Activated CD4-positive, alpha-beta T cell treated with anti-CD3 and anti-CD28 coated beads for 1 hour (primary cell): ENCODE results near the gene RAB7B.

Experiments
- DNase-seq: peaks from one replicate; pipeline ENCODE4 v3.0.0-alpha.2; 2020

RAB7B gene

GRCh38 chr1:205972081-205972480 is 31.1 kb downstream of the RAB7B start:
- no peak for DNase-seq

GRCh38 chr1:205971082-205971481 is 32.1 kb downstream of the RAB7B start:
- no peak for DNase-seq

GRCh38 chr1:205970486-205970885 is 32.7 kb downstream of the RAB7B start:
- DNase-seq: no peak

GRCh38 chr1:205969229-205969628 is 34.0 kb downstream of the RAB7B start:
- no peak for DNase-seq

GRCh38 chr1:205967554-205968335 is 35.5 kb downstream of the RAB7B start:
- DNase-seq: no peak

- no peak for DNase-seq
These were observed 37.9 kb downstream of the RAB7B start for GRCh38 chr1:205965036-205965884.

GRCh38 chr1:205963352-205964155 is 39.6 kb downstream of the RAB7B start:
- DNase-seq: no peak

GRCh38 chr1:205962821-205963221 is 40.4 kb downstream of the RAB7B start:
- no peak for DNase-seq

- no peak for DNase-seq
These were observed 41.0 kb downstream of the RAB7B start for GRCh38 chr1:205961991-205962820.

GRCh38 chr1:205961405-205961804 is 41.8 kb downstream of the RAB7B start:
- DNase-seq: no peak

GRCh38 chr1:205959789-205960188 is 43.4 kb downstream of the RAB7B start:
- DNase-seq: no peak

GRCh38 chr1:205955499-205955898 is 47.7 kb downstream of the RAB7B start:
- no peak for DNase-seq

GRCh38 chr1:205954819-205955404 is 48.3 kb downstream of the RAB7B start:
- no peak for DNase-seq

- DNase-seq: no peak
These were observed 51.4 kb downstream of the RAB7B start for GRCh38 chr1:205951746-205952145.

- DNase-seq: no peak
These were observed 52.2 kb downstream of the RAB7B start for GRCh38 chr1:205950826-205951549.

- DNase-seq: no peak
These were observed 52.9 kb downstream of the RAB7B start for GRCh38 chr1:205950280-205950679.

GRCh38 chr1:205949753-205950152 is 53.4 kb downstream of the RAB7B start:
- DNase-seq: no peak

GRCh38 chr1:205948886-205949285 is 54.3 kb downstream of the RAB7B start:
- no peak for DNase-seq

GRCh38 chr1:205948039-205948438 is 55.2 kb downstream of the RAB7B start:
- no peak for DNase-seq

GRCh38 chr1:205947024-205947423 is 56.2 kb downstream of the RAB7B start:
- DNase-seq: no peak

GRCh38 chr1:205945069-205945468 is 58.1 kb downstream of the RAB7B start:
- DNase-seq: no peak
